Neural cell (in vitro differentiated cells): ENCODE results near the gene PNPLA5.

Source experiments
- EP300 ChIP-seq: fragments of 450-650 bp; conservative IDR thresholded peaks from 2 replicates; pipeline ENCODE4 v1.6.1; 2014; ENCODE audit warnings: antibody characterized with exemption, mild to moderate bottlenecking, moderate library complexity; ENCODE audit not compliant: poor library complexity, severe bottlenecking
- EZH2 ChIP-seq: fragments of 200-600, 300-800 bp; shearing (Covaris generic), sonication (generic); IDR thresholded peaks from 2 replicates; pipeline ENCODE4 v1.6.1; 2014; ENCODE audit warnings: antibody characterized with exemption, low read length, borderline replicate concordance, mild to moderate bottlenecking; ENCODE audit not compliant: insufficient read depth, poor library complexity, severe bottlenecking
- SMC3 ChIP-seq: fragments of 450-650 bp; conservative IDR thresholded peaks from 2 replicates; pipeline ENCODE4 v1.6.1; 2014; ENCODE audit warnings: antibody characterized with exemption, mild to moderate bottlenecking, moderate library complexity; ENCODE audit not compliant: poor library complexity
- TAF1 ChIP-seq: IDR thresholded peaks from 2 replicates; pipeline ENCODE4 v1.6.1; 2012; ENCODE audit warnings: low read depth
- TF ChIP-seq, protein P1 (sequence below): fragments of 450-650 bp; IDR thresholded peaks from 2 replicates; pipeline ENCODE4 v1.5.1; 2014; ENCODE audit warnings: antibody characterized with exemption, mild to moderate bottlenecking, moderate library complexity; ENCODE audit not compliant: poor library complexity, severe bottlenecking
- TF ChIP-seq, protein P2 (sequence below): IDR thresholded peaks from 2 replicates; pipeline ENCODE4 v1.6.1; 2012; ENCODE audit warnings: borderline replicate concordance

DNA sequence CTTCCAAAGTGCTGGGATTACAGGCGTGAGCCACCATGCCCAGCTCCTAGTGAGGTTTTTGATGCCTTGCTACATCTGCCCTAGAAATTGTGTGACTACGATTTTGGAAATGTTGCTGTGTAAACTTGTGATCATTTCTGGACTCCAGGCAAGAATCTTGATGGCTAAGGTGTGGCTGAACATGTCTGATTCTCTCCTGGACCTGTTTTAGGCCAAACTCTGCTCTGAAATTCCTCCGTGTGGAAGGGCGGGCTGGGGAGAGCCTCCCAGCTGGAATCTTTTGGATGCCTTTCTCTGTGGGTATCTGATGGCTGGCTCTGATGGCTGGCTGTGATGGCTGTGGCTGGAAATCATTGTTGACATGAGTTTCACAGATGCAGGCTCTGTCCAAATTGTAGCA is 40.0 kb upstream of the PNPLA5 start:
- TF ChIP-seq EZH2 (no peak), EP300 (no peak), TAF1 (no peak), SMC3 (no peak)
- TF ChIP-seq, protein P1, sequence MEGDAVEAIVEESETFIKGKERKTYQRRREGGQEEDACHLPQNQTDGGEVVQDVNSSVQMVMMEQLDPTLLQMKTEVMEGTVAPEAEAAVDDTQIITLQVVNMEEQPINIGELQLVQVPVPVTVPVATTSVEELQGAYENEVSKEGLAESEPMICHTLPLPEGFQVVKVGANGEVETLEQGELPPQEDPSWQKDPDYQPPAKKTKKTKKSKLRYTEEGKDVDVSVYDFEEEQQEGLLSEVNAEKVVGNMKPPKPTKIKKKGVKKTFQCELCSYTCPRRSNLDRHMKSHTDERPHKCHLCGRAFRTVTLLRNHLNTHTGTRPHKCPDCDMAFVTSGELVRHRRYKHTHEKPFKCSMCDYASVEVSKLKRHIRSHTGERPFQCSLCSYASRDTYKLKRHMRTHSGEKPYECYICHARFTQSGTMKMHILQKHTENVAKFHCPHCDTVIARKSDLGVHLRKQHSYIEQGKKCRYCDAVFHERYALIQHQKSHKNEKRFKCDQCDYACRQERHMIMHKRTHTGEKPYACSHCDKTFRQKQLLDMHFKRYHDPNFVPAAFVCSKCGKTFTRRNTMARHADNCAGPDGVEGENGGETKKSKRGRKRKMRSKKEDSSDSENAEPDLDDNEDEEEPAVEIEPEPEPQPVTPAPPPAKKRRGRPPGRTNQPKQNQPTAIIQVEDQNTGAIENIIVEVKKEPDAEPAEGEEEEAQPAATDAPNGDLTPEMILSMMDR, result no peak
- TF ChIP-seq, protein P2, sequence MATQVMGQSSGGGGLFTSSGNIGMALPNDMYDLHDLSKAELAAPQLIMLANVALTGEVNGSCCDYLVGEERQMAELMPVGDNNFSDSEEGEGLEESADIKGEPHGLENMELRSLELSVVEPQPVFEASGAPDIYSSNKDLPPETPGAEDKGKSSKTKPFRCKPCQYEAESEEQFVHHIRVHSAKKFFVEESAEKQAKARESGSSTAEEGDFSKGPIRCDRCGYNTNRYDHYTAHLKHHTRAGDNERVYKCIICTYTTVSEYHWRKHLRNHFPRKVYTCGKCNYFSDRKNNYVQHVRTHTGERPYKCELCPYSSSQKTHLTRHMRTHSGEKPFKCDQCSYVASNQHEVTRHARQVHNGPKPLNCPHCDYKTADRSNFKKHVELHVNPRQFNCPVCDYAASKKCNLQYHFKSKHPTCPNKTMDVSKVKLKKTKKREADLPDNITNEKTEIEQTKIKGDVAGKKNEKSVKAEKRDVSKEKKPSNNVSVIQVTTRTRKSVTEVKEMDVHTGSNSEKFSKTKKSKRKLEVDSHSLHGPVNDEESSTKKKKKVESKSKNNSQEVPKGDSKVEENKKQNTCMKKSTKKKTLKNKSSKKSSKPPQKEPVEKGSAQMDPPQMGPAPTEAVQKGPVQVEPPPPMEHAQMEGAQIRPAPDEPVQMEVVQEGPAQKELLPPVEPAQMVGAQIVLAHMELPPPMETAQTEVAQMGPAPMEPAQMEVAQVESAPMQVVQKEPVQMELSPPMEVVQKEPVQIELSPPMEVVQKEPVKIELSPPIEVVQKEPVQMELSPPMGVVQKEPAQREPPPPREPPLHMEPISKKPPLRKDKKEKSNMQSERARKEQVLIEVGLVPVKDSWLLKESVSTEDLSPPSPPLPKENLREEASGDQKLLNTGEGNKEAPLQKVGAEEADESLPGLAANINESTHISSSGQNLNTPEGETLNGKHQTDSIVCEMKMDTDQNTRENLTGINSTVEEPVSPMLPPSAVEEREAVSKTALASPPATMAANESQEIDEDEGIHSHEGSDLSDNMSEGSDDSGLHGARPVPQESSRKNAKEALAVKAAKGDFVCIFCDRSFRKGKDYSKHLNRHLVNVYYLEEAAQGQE, result no peak
